NCI-H2196 (cell line): ENCODE data around the gene NEGR1.

Experiments
- DNase-seq: peaks from one replicate; lab custom pipeline; 2025; ENCODE audit not compliant: unreplicated experiment; lab: John Stamatoyannopoulos, UW

NEGR1 gene

DNA sequence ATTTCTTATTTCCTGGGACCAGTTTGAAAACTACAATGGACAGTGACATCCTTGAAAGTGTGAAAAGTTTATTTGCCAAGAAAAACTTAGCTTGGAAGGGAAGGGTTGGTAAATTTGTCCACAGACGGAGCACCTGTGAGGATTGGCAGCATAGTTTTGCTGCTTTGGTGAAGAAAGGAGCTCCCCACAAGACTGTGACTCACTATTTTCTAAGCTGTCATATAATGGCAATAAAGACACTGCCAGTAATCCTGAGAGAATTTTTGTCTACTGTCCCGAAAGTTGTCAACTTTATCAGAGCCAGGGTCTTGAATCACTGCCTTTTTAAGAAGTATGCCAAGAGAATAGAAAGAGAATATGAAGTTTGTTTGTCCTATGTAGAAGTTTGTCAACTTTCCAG is 230.8 kb downstream of the NEGR1 start:
- DNase-seq: no peak

DNA sequence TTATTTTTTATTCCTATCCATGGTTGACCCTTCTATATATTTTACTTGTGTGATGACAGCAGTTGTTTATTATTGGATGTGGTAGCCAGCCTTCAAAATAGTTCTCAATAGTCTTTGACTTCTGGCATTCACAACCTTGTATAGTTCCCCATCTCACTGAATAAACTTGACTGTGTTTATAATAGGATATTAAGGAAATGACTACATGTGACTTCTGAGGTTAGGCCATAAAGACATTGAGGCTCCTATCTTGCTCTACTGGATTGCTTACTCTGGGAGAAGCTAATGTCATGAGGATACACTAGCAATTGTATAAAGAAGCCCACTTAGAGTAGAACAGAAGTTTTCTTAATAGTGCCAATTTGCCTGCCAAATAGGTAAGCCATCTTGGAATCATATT is 231.8 kb downstream of the NEGR1 start:
- DNase-seq: no peak

GRCh38 chr1:72037745-72038343 is 244.5 kb downstream of the NEGR1 start:
- DNase-seq: peak; percentile 41

- no peak for DNase-seq
Measured at GRCh38 chr1:72034827-72035226, 247.5 kb downstream of the NEGR1 start.

DNA sequence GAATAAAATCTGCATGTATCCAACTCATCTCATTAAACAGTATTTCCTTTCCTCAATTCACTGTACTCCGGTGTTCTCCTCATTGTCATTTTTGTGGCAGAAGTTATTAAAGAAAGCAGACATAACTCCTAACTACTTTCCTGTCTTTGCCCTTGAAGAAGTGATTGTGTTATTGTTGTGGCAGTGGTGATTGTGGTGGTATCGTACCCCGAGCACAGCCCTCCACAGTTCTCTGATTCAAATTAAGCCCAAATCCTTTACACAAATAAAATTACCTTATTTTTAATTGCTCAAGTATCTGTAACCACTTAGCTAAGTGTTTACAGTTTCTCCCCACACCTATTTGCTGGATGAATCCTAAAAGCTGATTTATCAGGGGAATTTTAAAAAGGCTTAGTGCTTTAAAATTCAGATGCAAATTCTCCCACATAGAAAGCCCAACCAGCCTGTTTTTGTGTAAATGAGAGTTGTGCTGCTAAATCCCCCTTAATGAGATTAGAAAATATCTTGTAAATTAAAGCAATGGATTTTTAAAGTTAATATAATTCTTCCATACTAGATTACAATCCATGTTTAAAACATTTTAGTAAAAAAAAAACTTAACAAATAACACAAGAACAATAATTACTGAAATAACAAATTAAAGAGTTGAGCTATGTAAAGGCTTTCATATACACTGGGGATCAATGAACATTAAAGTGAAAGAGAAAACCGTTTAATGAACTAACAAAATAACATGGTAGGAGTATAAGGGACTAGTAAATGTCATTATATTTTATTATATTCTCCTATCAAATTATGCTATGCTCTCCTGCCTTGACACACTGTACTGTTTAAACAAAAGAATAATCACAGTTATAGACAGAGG is 259.0 kb downstream of the NEGR1 start:
- DNase-seq: no peak

GRCh38 chr1:72018562-72018961 is 263.8 kb downstream of the NEGR1 start:
- DNase-seq: no peak

DNA sequence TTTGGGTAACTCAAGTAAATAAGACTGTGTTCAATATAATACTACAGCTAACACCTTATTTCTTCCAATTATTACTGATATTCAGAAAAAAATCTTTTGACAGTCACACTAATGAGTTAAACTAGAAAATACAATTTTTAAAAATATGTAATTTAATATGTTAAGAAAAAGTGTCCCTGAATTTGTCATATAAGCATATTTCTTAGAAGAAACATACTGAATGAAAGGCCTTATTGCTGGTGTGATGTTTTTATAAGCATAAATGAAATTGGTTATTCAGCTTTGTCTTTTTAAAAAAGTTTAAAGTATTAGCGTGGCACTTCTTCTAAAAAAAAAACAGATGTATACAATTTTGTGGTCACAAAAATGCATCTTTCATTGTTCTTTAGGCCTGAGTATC is 267.3 kb downstream of the NEGR1 start:
- no peak for DNase-seq

GRCh38 chr1:72013161-72013560 is 269.2 kb downstream of the NEGR1 start:
- no peak for DNase-seq

- DNase-seq: no peak
Measured at GRCh38 chr1:72011721-72012120, 270.6 kb downstream of the NEGR1 start.

DNA sequence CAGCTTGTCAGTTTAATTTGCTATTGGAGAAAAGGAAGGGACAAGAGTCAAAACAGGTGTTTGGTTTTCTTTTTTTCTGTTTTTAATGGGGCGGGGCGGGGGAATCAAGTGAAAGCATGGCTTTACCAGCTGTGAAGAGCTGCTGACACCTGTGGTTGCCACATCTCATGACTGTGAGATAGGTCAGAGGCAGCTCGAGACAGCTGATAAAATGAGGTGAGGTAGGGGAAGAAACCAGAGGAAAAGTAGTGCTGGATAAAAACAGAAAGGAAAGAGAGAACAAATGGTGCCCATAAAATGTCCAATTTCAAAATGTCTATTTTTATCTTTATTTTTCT is 272.3 kb downstream of the NEGR1 start:
- no peak for DNase-seq

GRCh38 chr1:72009173-72010093 is 272.9 kb downstream of the NEGR1 start:
- DNase-seq: no peak

GRCh38 chr1:72007312-72007711 is 275.0 kb downstream of the NEGR1 start:
- no peak for DNase-seq

DNA sequence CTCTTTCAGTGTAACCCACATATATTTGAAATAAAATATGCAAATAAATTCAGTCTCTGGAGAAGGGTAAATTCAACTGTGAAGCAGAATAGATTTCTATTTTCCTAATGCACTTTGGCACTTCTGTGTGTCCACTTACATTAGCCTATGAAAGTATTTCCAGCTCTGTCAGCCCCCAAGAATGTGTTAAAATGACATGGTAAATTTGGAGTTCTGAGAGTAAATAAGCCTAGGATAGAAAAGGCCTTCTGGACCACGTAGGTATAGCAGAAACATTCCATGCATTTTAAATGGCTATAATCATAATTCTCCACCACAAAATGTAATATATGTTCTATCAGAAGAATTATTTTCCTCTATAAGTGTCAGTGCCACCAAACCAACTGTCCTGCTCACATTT is 276.2 kb downstream of the NEGR1 start:
- no peak for DNase-seq

GRCh38 chr1:72003092-72003491 is 279.2 kb downstream of the NEGR1 start:
- no peak for DNase-seq

- DNase-seq: peak; percentile 23
Measured at GRCh38 chr1:72000809-72001208, 281.5 kb downstream of the NEGR1 start.

DNA sequence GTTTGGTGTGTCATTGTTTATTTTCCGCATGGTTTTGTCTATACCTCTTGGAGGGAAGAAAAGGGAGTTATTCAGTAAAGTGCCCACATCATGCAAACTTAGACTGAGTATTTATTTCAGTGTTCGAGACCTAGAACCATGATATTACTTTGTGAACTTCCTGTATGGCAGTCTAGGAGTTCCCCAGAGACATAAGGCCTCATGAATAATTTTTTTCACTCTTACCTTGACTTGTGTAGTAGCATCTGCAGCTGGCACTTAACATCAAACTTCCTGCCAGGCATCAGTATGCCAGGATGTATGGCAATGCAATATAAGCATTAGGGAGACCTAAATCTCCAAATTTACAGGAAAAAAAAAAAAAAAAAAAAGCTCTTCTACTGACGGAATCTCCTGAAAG is 287.7 kb downstream of the NEGR1 start:
- DNase-seq: no peak

DNA sequence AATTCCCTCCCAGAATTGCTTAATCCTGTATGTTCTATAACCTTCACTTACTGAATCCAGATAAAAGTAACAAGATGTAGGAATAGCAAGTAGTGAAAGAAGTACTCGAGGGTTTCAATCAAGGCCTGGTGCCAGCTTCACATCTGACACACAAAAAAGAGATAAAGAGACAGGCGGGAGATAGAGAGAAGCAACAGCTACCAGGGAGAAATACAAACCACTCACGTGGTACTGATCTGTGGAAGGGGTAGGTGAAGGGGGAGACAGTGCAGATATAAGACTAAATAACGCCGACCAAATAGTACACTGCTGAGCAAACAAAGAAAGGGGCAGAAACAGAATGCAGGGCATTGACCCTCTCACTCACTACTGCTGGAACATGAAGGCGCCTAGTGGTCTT is 295.2 kb downstream of the NEGR1 start:
- DNase-seq: no peak

GRCh38 chr1:71986160-71986559 is 296.2 kb downstream of the NEGR1 start:
- no peak for DNase-seq

DNA sequence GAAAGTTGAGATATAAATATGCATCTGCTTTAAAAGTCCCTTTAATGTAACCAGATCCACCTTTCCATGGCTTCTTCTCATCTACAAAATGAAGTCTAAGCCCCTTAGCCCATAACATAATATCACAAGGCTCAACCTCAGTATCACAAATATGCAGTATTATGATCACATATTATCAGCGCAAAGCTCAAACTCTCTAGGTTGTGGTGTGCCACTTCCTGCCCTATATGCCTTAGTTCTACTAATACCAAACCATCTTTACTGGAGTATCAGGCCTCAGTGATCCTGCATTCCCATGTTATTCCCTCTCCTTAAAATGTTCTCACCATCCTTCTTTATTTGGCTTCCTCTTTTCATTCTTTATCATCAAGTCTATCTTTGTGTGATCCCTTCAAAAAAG is 301.8 kb downstream of the NEGR1 start:
- DNase-seq: no peak

- DNase-seq: no peak
Measured at GRCh38 chr1:71979882-71980281, 302.5 kb downstream of the NEGR1 start.

DNA sequence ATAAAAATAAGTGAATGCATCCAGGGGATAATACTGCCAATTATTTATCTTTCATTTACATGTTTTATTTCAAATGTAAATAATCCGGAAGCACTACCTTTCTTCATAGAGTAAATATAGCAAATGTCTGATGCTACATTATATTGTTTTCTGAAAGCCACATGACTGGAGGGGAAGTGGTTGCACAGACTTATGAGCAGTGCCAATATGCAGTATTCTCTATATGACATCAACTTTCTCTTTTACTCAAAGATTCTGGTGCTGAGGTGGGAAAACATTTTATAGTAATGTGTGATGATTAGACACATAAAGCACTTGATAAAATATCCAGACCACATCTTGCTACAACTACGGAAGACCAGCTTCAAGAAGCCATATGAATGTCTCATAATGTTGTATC is 314.7 kb downstream of the NEGR1 start:
- no peak for DNase-seq

GRCh38 chr1:71964188-71964587 is 318.2 kb downstream of the NEGR1 start:
- DNase-seq: no peak
